Placental pericyte (primary cell): ENCODE results near the gene ZACN. TPM values are rescaled to one million over a fixed set of nuclear protein-coding genes. Genes with fewer than 3 reads are reported as not detected.

ENCODE experiments used
- small RNA-seq: library from RNA; depleted of rRNA; stranded (forward); fragments of <200 nt; gene quantifications from one replicate; pipeline ENCODE3, GENCODE V24; 2012; ENCODE audit warnings: low replicate concordance
- total RNA-seq: library from RNA; depleted of rRNA; stranded (reverse); fragments of >200 nt; gene quantifications from 2 replicates; pipeline ENCODE4 v1.2.3, GENCODE V29; 2012

Gene ZACN
- total RNA-seq = not detected in 2 replicates

GRCh38 chr17:76078860-76079534, at the start of gene ZACN:
TSS of gene ZACN (plus strand) at chr17:76079182. CDS start at chr17:76079265, 83 bp downstream.

GRCh38 chr17:76072148-76072858, 6.7 kb upstream of the ZACN start, which contains the start of gene SRP68:
TSS of gene SRP68 (minus strand) at chr17:76072517. CDS start at chr17:76072491, 26 bp downstream.

GRCh38 chr17:76074390-76075363, 4.3 kb upstream of the ZACN start, which contains the start of gene GALR2:
TSS of gene GALR2 (plus strand) at chr17:76074781. CDS start at chr17:76074884, 103 bp downstream.

GRCh38 chr17:76103274-76104139, 24.5 kb downstream of the ZACN start, which contains the start of gene EXOC7:
TSS of gene EXOC7 (minus strand) at chr17:76103787. CDS start at chr17:76103692, 95 bp downstream.

Small RNA genes within 50 kb of the gene (small RNA-seq; reads per million reads assigned to genes)
- 0.23 reads per million for gene MIR6868

Other genes with a start within 250 kb of the ZACN start
- 1.8 and 2.3 TPM in 2 replicates for gene UNC13D, start 234.8 kb upstream of the ZACN start, total RNA-seq
- gene WBP2, start 223.8 kb upstream of the ZACN start, total RNA-seq = 23.0 and 64.6 TPM in 2 replicates
- gene TRIM47, start 200.6 kb upstream of the ZACN start, total RNA-seq = 15.3 and 18.6 TPM in 2 replicates
- gene TRIM65, start 182.2 kb upstream of the ZACN start, total RNA-seq = 14.4 and 26.5 TPM in 2 replicates
- gene MRPL38, start 174.3 kb upstream of the ZACN start, total RNA-seq = 35.5 and 44.2 TPM in 2 replicates
- gene FBF1, start 138.1 kb upstream of the ZACN start, total RNA-seq = 5.3 and 14.7 TPM in 2 replicates
- 43.1 and 66.6 TPM in 2 replicates for gene ACOX1, start 100.0 kb upstream of the ZACN start, total RNA-seq
- gene TEN1, start 99.9 kb upstream of the ZACN start, total RNA-seq = 15.3 and 18.6 TPM in 2 replicates
- gene CDK3, start 78.3 kb upstream of the ZACN start, total RNA-seq = 0.66 and 1.9 TPM in 2 replicates
- gene EVPL, start 51.9 kb upstream of the ZACN start, total RNA-seq = 0.29 TPM in 1 of 2 replicates, not detected in the other
- gene SRP68, start 6.7 kb upstream of the ZACN start, total RNA-seq = 36.9 and 48.4 TPM in 2 replicates
- 0.14 and 0.22 TPM in 2 replicates for gene GALR2, start 4.4 kb upstream of the ZACN start, total RNA-seq
- gene EXOC7, start 24.6 kb downstream of the ZACN start, total RNA-seq = 96.9 and 131 TPM in 2 replicates
- not detected in 2 replicates for gene FOXJ1, start 62.1 kb downstream of the ZACN start, total RNA-seq
- gene RNF157, start 161.3 kb downstream of the ZACN start, total RNA-seq = 0.44 and 5.2 TPM in 2 replicates
- 5.7 and 12.0 TPM in 2 replicates for gene UBALD2, start 186.2 kb downstream of the ZACN start, total RNA-seq
- gene QRICH2, start 229.1 kb downstream of the ZACN start, total RNA-seq = 1.8 and 3.4 TPM in 2 replicates